ENCODE data around the gene A4GNT. TPM values are rescaled to one million over a fixed set of nuclear protein-coding genes. Genes with fewer than 3 reads are reported as not detected.

A4GNT gene
- not detected in 2 replicates for total RNA-seq

DNA sequence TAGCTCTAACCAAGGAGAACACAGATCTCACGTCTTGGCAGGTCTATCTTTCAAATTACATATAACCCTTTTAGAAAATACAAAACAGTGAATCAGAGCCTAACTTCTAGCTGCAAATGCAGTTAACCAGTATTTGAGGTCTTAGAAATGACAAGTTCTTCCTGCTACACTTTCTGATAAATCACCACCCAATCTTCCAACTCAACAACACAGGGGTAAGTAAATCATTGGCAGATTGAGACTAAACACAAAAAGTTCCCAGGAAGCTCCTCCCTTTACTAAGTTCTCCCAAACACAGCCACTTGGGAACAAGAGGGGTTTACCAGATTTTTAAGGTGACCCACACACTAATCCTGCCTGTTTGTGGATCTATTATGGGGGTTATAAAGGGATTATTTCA is at the start of gene A4GNT:
TSS of gene A4GNT (minus strand) at position 152 of the 400 bp plus-strand sequence. CDS start 1,134 bp downstream, outside the sequence.

GRCh38 chr3:138174421-138175131 is 42.4 kb upstream of the A4GNT start, which contains the start of gene DBR1:
Gene DBR1, minus strand, starts transcription at chr3:138174921. Its CDS starts 126 bp downstream, at chr3:138174795.

DNA sequence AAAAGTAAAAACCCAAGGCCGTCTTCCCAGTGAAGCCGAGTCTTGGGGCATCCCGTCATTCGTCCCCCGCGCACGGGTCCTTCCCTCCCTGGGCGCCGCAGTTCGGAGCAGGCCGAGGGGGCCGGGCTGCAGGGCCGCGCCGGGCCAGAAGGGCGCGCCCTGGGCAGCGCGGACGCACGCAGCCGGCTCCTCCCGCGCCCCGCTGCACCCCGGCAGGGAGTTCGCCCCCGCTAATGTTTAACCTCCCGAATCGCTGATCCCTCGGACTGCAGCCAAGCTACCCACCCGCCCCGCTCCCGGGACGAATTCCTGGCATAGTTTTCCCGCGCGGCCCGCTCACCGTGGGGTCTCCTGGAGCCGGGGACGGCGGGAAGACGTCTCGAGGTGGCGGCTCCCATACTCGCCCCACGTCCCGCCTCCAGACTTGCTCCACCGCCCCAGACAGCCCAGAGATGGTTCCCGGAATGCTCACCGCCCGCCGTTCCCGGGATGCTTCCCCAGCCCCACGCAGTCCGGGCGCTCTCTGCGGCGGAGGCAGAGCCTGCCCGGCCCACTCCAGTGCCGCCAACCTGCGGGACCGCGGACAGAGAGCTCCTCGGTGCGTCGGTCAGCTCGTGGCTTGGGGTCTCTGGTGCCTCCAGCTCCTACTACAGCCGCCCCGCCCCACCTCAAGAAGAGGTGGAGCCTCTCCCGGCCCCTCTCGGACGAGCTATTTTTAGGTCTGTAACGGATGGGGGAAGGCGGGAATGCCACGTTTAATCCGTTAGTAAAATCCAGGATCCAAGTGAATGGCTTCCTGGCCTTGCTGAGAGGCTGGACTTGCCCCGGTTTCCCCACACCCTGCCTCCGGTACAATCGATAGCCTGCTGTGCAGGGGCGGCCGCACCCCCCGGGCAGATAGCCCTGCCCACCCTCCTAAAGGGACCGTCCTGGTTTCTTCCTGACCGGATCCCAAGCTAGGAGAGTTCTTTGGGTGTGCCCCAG is 16.9 kb downstream of the A4GNT start, which contains the start of gene DZIP1L:
TSS of gene DZIP1L (minus strand) at position 621 of the 984 bp plus-strand sequence. CDS start 11,637 bp downstream, outside the sequence.

Other genes starting within 250 kb of the A4GNT start
- gene CLDN18, start 122.2 kb downstream of the A4GNT start, total RNA-seq, result under 0.01 TPM in 1 of 2 replicates, not detected in the other
- 26.3 and 34.2 TPM in 2 replicates for gene DZIP1L, start 16.8 kb downstream of the A4GNT start, total RNA-seq
- 14.4 and 20.8 TPM in 2 replicates for gene DBR1, start 42.5 kb upstream of the A4GNT start, total RNA-seq
- gene ARMC8, start 54.9 kb upstream of the A4GNT start, total RNA-seq, result 51.5 and 61.0 TPM in 2 replicates
- gene NME9, start 197.5 kb upstream of the A4GNT start, total RNA-seq, result 0.29 TPM in 1 of 2 replicates, not detected in the other
- 20.1 and 52.4 TPM in 2 replicates for gene MRAS, start 216.2 kb upstream of the A4GNT start, total RNA-seq

Data from smooth muscle cell of trachea (primary cell).